Choroid plexus epithelial cell (primary cell): ENCODE results near the gene MME.
"Not testable (repeated sequence)": the region's sequence is repeated elsewhere in the genome, so short reads cannot be mapped to it uniquely, and the experiment has no call there.

Experiments used
- DNase-seq: peaks from one replicate; pipeline ENCODE4 v3.0.0-alpha.2; 2010; ENCODE audit warnings: low read depth
- H3K4me3 ChIP-seq: 2 replicates; pipeline ENCODE4 v1.5.1; 2011; ENCODE audit warnings: low read depth, mild to moderate bottlenecking, control low read depth, low read length, moderate library complexity
- CTCF ChIP-seq: conservative IDR thresholded peaks from 2 replicates; pipeline ENCODE4 v1.5.1; 2011; ENCODE audit warnings: low read depth, mild to moderate bottlenecking, control low read depth, inconsistent platforms, low read length, moderate library complexity

MME gene

GRCh38 chr3:155210736-155211135 lies 130.6 kb downstream of the MME start:
- no peak for TF ChIP-seq CTCF
- no peak for DNase-seq
- no peak overlapping the region for H3K4me3 ChIP-seq

GRCh38 chr3:155211266-155211665 lies 131.1 kb downstream of the MME start:
- TF ChIP-seq CTCF = no peak
- H3K4me3 ChIP-seq = no peak overlapping the region
- DNase-seq = no peak

- H3K4me3 ChIP-seq = no peak overlapping the region
- no peak for TF ChIP-seq CTCF
- DNase-seq = no peak
Observed at GRCh38 chr3:155211940-155212339, 131.8 kb downstream of the MME start.

- DNase-seq, H3K4me3 ChIP-seq: not testable (repeated sequence)
Observed at GRCh38 chr3:155216007-155216406, 135.9 kb downstream of the MME start.

- H3K4me3 ChIP-seq = no peak overlapping the region
- DNase-seq = peak; percentile 90
- TF ChIP-seq CTCF = no peak
Observed at GRCh38 chr3:155217591-155217990, 137.5 kb downstream of the MME start.

- peak; percentile 40 for DNase-seq
- TF ChIP-seq CTCF = no peak
- no peak overlapping the region for H3K4me3 ChIP-seq
Observed at GRCh38 chr3:155218462-155218861, 138.3 kb downstream of the MME start.

GRCh38 chr3:155219106-155219505 lies 139.0 kb downstream of the MME start:
- no peak overlapping the region for H3K4me3 ChIP-seq
- DNase-seq = no peak
- no peak for TF ChIP-seq CTCF

GRCh38 chr3:155225417-155225816 lies 145.3 kb downstream of the MME start:
- TF ChIP-seq CTCF = no peak
- no peak overlapping the region for H3K4me3 ChIP-seq
- no peak for DNase-seq
